CD4-positive, alpha-beta T cell treated with Interleukin-2 at 100 ng/mL for 4 hours (primary cell): ENCODE results near the gene CLCN7.

ENCODE experiments used
- DNase-seq: peaks from one replicate; pipeline ENCODE4 v3.0.0-alpha.2; 2020; ENCODE audit warnings: low spot score

CLCN7 gene

DNA sequence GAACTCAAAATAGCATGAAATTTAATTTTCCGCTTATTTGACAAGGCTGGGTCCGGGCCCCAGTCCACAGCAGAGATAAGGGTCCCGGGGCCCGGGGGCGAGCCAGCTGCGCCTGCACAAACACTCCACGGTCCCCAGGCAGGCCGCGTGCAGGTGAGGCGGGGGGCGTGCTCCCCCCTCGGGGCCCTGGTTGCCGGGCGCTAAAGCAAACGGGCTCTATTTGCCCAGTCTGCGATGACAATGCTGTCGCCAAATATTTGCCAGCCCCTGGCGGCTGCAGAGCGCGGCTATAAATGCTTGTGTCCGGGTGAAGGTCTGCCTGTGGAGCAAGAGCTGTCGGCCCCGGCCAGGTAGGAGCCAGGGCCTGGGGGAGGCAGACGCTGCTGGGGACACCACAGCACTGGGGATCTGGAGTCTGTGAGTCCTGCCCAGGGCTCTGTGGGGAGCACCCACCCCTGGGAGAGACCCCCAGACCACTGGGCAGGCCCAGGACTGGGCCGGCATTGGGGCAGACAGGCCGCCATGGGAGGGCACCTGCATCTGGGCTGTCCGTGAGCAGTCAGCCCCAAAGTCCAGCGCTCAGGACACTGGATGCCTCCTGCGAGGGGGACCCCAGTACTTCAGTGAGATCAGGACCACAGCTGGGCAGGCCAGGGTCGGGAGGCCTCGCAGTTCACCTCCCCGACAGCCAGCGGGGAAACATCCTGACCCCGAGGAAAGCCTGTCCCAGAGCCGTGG lies 43.9 kb downstream of the CLCN7 start, which contains the start of gene PERCC1:
Gene PERCC1, plus strand, starts transcription at position 320 of the 738 bp plus-strand sequence. CDS start 1,516 bp downstream, outside the sequence.
- DNase-seq = no peak

GRCh38 chr16:1430214-1430758 lies 44.5 kb downstream of the CLCN7 start:
- no peak for DNase-seq

GRCh38 chr16:1429631-1430030 lies 45.2 kb downstream of the CLCN7 start:
- no peak for DNase-seq

DNA sequence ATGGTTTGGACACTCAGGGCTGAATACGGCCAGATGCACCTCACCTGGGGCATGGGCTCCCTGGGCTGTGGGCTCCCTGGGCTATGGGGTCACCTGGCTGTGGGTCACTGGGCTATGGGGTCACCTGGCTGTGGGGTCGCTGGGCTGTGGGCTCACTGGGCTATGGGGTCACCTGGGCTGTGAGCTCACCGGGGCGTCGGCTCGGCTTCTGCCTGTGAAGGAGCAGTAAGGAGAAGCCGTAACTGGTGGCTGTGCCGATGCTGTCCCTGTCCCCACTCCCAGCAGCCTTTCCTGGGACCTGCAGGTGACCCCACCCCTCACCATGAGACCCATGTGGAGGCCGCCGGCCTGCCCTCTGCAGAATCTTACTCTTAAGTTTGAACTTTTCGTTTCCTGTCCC lies 45.8 kb downstream of the CLCN7 start:
- DNase-seq = no peak

GRCh38 chr16:1428511-1428910 lies 46.3 kb downstream of the CLCN7 start:
- DNase-seq = peak; percentile 21

- no peak for DNase-seq
Measured at GRCh38 chr16:1427473-1428461, 47.1 kb downstream of the CLCN7 start.

GRCh38 chr16:1426734-1427471 lies 47.9 kb downstream of the CLCN7 start:
- no peak for DNase-seq

- no peak for DNase-seq
Measured at GRCh38 chr16:1425616-1426370, 49.0 kb downstream of the CLCN7 start.

GRCh38 chr16:1424028-1424427 lies 50.8 kb downstream of the CLCN7 start:
- DNase-seq = no peak

GRCh38 chr16:1422076-1422475 lies 52.8 kb downstream of the CLCN7 start:
- DNase-seq = no peak

- no peak for DNase-seq
Measured at GRCh38 chr16:1420111-1420539, 54.7 kb downstream of the CLCN7 start.

- no peak for DNase-seq
Measured at GRCh38 chr16:1416521-1416941, 58.3 kb downstream of the CLCN7 start.

GRCh38 chr16:1414532-1415260 lies 60.1 kb downstream of the CLCN7 start, which contains the start of gene UNKL:
Gene UNKL, minus strand, starts transcription at chr16:1414704. Its CDS starts 13 bp downstream, at chr16:1414691.
- peak; percentile 84 for DNase-seq

GRCh38 chr16:1413684-1414531 lies 60.9 kb downstream of the CLCN7 start:
- peak; percentile 62 for DNase-seq

DNA sequence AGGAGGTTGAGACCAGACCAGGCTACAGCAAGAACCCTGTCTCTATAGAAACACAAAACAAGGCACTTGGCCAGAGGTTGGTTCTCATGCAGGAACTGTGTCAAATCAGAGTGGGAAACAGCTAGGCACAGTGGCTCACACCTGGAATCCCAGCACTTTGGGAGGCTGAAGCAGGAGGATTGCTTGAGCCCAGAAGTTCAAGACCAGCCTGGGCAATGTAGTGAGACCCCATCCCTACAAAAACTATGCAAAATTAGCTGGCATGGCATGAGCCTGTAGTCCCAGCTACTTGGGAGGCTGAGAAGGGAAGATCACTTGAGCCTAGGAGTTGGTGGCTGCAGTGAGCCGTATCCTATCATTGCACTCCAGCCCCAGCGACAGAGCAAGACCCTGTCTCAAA lies 62.0 kb downstream of the CLCN7 start:
- no peak for DNase-seq

DNA sequence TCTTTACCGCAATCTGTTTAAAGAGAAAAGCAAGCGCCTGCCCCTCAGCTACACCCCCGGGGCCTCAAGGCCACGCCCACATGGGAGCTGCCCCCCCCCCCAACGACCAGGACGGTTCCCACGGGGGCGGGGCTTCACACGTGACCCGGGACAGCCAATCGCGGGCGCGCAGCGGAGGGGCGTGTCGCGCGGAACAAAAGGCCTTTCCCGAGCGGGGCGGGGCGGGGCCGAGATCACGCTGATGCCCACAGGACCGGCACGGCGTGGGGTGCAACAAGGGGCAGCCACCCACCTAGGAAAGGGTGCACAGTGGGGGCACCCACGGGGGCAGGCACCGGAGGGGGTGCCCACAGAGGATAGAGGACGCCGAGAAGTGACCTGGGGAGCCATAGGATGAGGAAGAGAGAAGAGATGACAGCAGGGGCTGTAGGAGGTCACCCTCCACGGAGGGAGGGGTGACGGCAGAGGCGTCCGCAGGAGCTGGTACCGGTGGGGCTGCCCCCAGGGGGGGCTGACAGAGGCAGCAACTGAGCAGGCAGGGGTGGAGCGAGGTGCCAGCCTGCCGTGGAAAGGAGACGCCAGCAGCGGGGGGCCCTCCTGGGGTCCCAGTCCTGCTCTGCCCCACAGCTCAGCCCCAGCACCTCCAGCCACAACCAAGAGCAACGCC lies 66.5 kb downstream of the CLCN7 start:
- DNase-seq = peak; percentile 96

GRCh38 chr16:1407753-1408152 lies 67.1 kb downstream of the CLCN7 start:
- DNase-seq = no peak

- no peak for DNase-seq
Measured at GRCh38 chr16:1403733-1404132, 71.1 kb downstream of the CLCN7 start.

GRCh38 chr16:1403036-1403435 lies 71.8 kb downstream of the CLCN7 start:
- DNase-seq = no peak
